CD4-positive, alpha-beta T cell treated with Interleukin-10 for 1 hour (primary cell): Measurements from ENCODE around the gene PKD1L1.
"Not testable (repeated sequence)": the region's sequence is repeated elsewhere in the genome, so short reads cannot be mapped to it uniquely, and the experiment has no call there.

Experiments used
- DNase-seq: peaks from one replicate; pipeline ENCODE4 v3.0.0-alpha.2; 2020

PKD1L1 gene

GRCh38 chr7:47813620-47814260 lies 134.5 kb downstream of the PKD1L1 start:
- DNase-seq, result no peak

GRCh38 chr7:47812429-47813136 lies 135.7 kb downstream of the PKD1L1 start:
- no peak for DNase-seq

DNA sequence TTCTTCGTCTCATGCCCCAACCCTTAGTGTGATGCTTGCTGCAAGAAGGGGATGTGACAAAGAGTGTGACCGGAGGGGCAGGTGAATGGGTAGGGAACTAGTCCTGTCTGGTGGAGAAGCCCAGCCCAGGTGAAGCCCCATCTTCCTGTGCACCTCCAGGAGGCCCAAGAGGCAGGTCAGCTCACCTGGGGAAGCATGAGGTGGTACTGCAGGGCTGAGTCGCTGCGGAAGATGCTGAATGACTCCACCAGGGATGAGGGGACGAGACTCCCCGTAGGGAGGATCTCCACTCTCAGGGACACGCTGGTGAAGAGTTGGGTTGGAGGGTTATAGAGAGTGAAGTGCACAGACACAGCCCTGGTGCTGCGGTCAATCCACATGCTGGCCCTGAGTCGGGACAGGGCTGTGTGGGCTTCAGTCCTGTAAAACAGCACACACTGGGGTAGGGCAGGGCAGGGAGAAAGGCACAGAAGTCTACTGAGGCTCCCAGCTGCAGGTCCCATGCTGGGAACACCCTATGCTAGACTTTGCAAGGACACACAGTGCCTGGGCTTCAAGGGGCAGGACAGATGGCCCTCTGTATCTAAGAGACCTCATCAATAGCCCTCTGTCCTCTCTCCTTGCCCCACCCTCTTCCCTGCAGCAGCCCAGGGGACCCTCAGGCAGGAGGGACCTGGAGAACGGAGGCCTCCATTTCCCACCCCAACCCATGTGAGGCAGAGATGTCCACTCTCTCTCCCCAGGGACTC lies 136.5 kb downstream of the PKD1L1 start:
- no peak for DNase-seq

- DNase-seq, result no peak
Measured at GRCh38 chr7:47809387-47809786, 138.9 kb downstream of the PKD1L1 start.

- no peak for DNase-seq
Measured at GRCh38 chr7:47808321-47808720, 139.9 kb downstream of the PKD1L1 start.

DNA sequence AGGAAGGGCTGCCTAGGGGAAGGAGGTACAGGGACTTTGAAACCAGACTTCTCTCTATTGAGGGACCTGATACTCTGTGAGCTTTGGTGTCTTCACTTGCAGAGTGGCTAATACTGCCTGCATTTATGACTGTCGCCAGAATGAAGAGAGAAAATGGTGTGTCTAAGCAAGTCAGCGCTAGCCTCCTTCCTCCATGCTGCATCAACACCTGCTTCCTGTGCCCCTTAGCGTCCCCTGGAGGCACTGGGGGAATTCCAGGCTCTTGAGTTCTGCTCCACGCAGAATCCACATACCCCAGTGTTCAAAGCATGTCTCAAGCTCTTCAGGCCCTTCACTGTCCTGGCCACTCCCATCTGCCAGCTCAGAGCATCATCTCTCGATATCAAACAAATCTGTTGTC lies 140.5 kb downstream of the PKD1L1 start:
- no peak for DNase-seq

GRCh38 chr7:47807126-47807525 lies 141.1 kb downstream of the PKD1L1 start:
- DNase-seq, result no peak

GRCh38 chr7:47806701-47807103 lies 141.6 kb downstream of the PKD1L1 start:
- DNase-seq, result no peak

DNA sequence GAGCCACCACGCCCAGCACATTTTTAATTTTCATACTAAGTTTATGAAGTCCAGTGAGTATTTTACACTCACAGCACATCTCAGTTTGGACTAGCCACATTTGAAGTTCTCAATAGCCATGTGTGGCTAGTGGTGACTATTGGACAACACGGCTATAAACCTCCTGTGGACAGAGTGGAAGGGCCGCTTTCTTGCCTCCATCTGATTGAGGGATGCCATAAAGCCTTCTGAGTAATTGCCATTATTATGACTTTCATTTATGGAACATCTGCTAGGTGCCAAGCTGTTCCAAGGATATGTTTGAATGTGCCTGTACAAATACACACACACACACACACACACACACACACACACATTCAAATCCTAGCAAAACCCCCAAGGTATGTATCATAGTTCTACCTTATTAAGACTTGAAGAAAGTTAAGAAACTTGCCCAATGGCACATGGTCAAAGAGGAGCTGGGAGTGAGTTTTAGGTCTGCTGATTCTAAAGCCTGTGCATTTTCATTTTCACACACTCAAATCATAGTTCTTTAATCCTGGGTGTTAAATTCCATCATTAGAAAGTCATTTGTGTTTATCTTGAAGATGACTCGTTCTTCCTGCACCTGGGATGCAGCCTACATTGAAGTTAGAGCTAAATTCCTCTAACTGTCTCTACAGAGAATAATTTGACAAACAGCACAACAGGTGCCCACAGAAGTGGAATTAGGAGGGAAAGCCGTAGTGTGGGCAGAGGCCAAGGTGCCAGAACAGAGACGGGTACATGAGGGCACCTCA lies 143.3 kb downstream of the PKD1L1 start:
- DNase-seq, result no peak

DNA sequence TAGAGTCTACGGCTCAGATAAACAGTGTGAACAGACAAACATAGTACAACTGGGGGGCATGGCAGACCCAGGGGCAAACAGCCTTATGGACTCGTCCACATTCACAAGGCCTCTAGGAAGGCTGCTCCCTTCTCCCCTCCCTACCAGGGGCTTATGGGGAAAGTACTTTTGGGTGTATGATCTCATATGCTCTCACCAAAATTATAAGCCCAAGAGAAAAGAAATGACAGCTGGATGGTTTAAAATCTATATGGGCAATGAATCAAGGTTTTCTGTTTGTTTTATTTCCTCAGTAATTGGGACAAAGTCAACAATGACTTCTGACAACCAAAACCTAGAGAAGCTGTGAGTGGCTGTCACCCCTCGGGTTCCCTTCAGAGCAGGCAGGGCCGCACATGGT lies 144.4 kb downstream of the PKD1L1 start:
- DNase-seq, result no peak

DNA sequence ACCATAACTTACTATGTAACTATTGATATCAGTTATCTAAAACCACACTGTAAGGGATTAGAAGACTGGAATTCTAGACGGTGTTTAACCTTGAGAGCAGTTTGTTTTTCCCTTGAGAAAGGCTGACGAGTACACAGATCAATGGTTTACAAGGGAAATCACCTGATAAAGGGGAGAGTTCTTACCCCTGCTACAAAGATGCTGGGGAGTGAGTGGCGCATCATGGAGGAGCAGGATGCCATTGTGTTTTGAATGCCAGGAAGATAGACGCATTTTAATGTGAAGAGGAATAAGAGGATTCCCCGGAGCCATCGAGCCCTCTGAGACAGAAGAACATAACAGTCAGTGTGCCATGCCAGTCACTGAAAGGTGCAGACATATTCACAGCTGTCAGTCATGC lies 145.2 kb downstream of the PKD1L1 start:
- no peak for DNase-seq

- no peak for DNase-seq
Measured at GRCh38 chr7:47801423-47801822, 146.8 kb downstream of the PKD1L1 start.

DNA sequence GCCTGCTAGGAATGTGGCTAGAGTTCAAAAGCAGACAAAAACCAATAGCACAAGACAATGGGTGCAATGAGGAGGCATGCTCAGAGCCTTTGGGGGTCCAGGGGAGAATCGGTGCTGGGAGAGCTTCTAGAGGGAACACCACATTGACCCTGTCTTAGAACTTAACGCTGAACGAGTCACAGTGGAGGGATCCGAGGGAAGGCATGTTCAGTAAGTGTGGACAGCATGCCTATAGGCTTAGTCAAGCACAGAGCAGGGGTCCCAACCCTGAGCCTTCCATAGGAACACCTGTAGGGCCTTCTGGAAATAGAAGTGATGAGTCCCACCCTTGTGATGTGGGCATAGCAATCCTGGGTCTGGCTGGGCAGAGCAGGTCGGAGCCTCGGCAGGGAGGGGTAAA lies 148.7 kb downstream of the PKD1L1 start:
- DNase-seq, result no peak

DNA sequence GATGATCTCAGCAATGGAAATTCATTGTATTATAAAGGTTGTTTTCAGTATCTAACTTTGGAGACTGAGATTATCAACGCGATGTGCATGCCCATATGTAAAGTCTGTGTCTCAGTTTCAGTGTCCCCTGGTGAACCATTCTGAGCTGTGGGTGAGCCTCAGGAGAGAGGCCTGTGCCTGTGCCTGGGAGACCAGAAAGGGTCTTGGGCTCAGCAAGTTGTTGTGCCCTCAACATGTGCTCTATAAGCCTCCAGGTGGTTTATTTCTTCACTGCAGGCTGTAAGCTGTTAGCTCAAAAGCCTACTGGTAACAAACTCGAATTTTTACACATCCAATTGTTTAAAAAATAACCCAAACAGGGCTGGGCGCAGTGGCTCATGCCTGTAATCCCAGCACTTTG lies 151.9 kb downstream of the PKD1L1 start:
- no peak for DNase-seq

- DNase-seq, result no peak
Measured at GRCh38 chr7:47795631-47796030, 152.6 kb downstream of the PKD1L1 start.

- not testable (repeated sequence) for DNase-seq
Measured at GRCh38 chr7:47795126-47795525, 153.1 kb downstream of the PKD1L1 start.

DNA sequence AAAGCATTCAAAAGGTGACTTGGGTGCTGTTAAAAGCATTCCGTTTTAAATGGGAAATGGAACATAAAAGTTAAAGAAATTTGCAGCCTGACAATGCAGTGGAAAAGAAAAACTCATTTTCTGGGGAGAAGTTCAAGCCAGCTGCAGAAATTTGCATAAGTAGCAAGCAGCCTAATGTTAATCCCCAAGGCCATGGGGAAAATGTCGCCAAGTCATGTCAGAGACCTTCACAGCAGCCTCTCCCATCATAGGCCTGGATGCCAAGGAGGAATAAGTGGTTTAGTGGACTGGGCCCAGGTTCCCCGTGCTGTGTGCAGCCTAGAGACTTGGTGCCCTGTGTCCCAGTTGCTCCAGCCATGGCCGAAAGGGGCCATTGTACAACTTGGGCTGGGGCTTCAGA lies 154.2 kb downstream of the PKD1L1 start:
- no peak for DNase-seq

GRCh38 chr7:47793186-47793585 lies 155.1 kb downstream of the PKD1L1 start:
- DNase-seq, result not testable (repeated sequence)

GRCh38 chr7:47792521-47793121 lies 155.6 kb downstream of the PKD1L1 start:
- DNase-seq, result no peak

GRCh38 chr7:47791682-47792081 lies 156.6 kb downstream of the PKD1L1 start:
- DNase-seq, result no peak

- no peak for DNase-seq
Measured at GRCh38 chr7:47788083-47788482, 160.2 kb downstream of the PKD1L1 start.

GRCh38 chr7:47787249-47788069 lies 160.8 kb downstream of the PKD1L1 start:
- no peak for DNase-seq
